Cardiac muscle cell (in vitro differentiated cells and primary cell): ENCODE measurements around the gene CYP2F1. TPM values are rescaled to one million over a fixed set of nuclear protein-coding genes. Genes with fewer than 3 reads are reported as not detected.

Experiments
- DNase-seq, 2 donors: peaks; one replicate each; pipeline versions ENCODE4 v3.0.0 to v3.0.0-alpha.2; 2010 to 2017; ENCODE audit warnings: low read depth in 1 of 2, low spot score in 1 of 2
- H3K27ac ChIP-seq: fragments of 200-600 bp; sonication (generic); 2 replicates; pipeline ENCODE4 v1.5.1; 2016
- H3K27me3 ChIP-seq: fragments of 200-600 bp; sonication (generic); 2 replicates; pipeline ENCODE4 v1.6.0; 2016; ENCODE audit warnings: control low read depth
- H3K36me3 ChIP-seq: fragments of 200-600 bp; sonication (generic); 2 replicates; pipeline ENCODE4 v1.5.1; 2016; ENCODE audit warnings: control low read depth
- H3K4me1 ChIP-seq: fragments of 200-600 bp; sonication (generic); 2 replicates; pipeline ENCODE4 v1.8.1; 2017; ENCODE audit warnings: low read depth, mild to moderate bottlenecking, mixed run types
- H3K4me3 ChIP-seq: fragments of 200-600 bp; sonication (generic); 2 replicates; pipeline ENCODE4 v1.5.1; 2016; ENCODE audit warnings: mild to moderate bottlenecking
- H3K9me3 ChIP-seq: fragments of 200-600 bp; sonication (generic); 2 replicates; pipeline ENCODE4 v1.5.1; 2017; ENCODE audit warnings: low read depth, mild to moderate bottlenecking, control low read depth
- polyA plus RNA-seq: library from polyadenylated mRNA; unstranded; fragments of >200 nt; fragmentation: Nextera tagmentation; extraction: Ambion mirVana; gene quantifications from 2 replicates; pipeline ENCODE4 v1.2.1, GENCODE V29; 2016
- total RNA-seq: library from RNA; depleted of rRNA; stranded (reverse); fragments of >200 nt; gene quantifications from 2 replicates; pipeline ENCODE4 v1.2.3, GENCODE V29; 2016
- TF ChIP-seq, protein P1 (sequence below): IDR thresholded peaks from 2 replicates; pipeline ENCODE4 v1.5.1; 2012; ENCODE audit warnings: low read depth, mild to moderate bottlenecking, low read length

CYP2F1 gene
- total RNA-seq (not detected in 2 replicates), polyA plus RNA-seq (not detected in 2 replicates)

DNA sequence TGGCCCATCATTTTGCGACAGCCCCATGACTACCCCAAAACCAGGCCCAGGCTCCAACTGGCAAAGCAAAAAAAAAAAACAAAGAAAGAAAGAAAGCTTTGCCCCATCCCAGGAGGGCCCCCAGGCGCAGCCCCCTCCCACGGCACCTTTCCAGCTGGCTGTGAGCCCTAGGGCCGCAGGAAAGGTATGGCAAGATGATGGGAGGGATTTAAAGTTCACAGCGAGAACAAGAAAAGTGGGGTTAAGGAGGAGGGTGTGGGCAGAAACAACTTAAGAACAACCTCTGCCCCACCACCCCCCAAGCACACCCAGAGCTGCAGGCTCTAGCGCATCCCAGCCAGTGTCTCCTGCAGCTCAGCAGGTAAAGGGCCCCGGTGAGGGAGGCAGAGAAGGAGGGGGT, at the start of gene CYP2F1:
TSS of gene CYP2F1 (plus strand) at position 301 of the 400 bp plus-strand sequence. CDS start 1,757 bp downstream, outside the sequence.
- H3K36me3 ChIP-seq = no peaks in the 10 kb centered on the region
- no peaks in the 10 kb centered on the region for H3K4me1 ChIP-seq
- no peak within 1 kb of the TSS for H3K4me3 ChIP-seq
- TF ChIP-seq, protein P1, sequence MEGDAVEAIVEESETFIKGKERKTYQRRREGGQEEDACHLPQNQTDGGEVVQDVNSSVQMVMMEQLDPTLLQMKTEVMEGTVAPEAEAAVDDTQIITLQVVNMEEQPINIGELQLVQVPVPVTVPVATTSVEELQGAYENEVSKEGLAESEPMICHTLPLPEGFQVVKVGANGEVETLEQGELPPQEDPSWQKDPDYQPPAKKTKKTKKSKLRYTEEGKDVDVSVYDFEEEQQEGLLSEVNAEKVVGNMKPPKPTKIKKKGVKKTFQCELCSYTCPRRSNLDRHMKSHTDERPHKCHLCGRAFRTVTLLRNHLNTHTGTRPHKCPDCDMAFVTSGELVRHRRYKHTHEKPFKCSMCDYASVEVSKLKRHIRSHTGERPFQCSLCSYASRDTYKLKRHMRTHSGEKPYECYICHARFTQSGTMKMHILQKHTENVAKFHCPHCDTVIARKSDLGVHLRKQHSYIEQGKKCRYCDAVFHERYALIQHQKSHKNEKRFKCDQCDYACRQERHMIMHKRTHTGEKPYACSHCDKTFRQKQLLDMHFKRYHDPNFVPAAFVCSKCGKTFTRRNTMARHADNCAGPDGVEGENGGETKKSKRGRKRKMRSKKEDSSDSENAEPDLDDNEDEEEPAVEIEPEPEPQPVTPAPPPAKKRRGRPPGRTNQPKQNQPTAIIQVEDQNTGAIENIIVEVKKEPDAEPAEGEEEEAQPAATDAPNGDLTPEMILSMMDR = no peak
- H3K9me3 ChIP-seq = no peaks in the 10 kb centered on the region
- H3K27me3 ChIP-seq = no peaks in the 10 kb centered on the region
- DNase-seq = no peak
- H3K27ac ChIP-seq = no peak within 1 kb of the TSS

DNA sequence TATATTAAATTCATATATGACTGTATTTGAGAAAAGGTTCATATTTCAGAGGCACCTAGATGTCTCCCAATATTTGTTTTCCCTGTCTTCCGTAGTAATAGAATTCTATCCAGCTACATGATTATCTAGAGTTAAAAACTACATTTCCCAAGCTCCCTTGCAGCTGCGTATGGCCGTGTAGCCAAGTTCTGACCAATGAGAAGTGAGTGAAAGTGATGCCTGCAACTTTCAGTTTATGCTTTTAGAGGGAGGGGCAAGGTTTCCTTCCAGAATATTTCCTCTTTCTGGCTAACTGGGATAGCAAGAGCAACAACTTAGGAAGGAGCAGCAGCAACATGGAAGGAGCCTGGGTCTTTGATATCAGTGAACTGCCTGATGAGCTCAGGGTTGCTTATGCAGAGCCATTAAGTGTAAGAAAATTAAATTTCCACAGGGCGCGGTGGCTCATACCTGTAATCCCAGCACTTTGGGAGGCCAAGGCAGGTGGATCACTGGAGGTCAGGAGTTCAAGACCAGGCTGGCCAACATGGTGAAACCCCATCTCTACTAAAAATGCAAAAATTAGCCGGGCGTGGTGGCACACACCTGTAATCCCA, 49.2 kb upstream of the CYP2F1 start:
- Histone ChIP-seq H3K27ac (no peak overlapping the region), H3K4me3 (no peak overlapping the region), H3K36me3 (no peaks in the 10 kb centered on the region), H3K27me3 (no peaks in the 10 kb centered on the region), H3K4me1 (no peaks in the 10 kb centered on the region), H3K9me3 (no peaks in the 10 kb centered on the region)
- TF ChIP-seq, protein P1 = no peak
- peak; percentile 14 to 54 for DNase-seq

DNA sequence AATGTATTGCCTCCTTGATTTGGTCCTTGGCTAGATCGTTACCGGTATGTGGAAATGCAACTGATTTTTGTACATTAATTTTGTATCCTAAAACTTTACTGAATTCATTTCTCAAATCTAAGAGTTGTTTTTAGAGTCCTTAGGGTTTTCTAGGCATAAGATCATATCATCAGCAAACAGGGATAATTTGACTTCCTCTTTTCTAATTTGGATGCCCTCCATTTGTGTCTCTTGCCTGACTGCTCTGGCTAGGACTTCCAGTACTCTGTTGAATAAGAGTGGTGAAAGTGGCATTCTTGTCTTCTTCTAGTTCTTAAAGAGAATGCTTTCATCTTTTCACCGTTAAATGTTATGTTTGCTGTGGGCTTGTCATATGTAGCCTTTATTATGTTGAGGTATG, 37.9 kb upstream of the CYP2F1 start:
- no peak for DNase-seq
- no peaks in the 10 kb centered on the region for H3K27me3 ChIP-seq

GRCh38 chr19:41083516-41083915, 30.7 kb upstream of the CYP2F1 start:
- no peak for DNase-seq
- Histone ChIP-seq H3K4me3 (no peak overlapping the region), H3K27ac (no peak overlapping the region), H3K4me1 (no peaks in the 10 kb centered on the region), H3K9me3 (no peaks in the 10 kb centered on the region), H3K27me3 (peaks cover 14% of the 10 kb centered on the region), H3K36me3 (no peaks in the 10 kb centered on the region)
- TF ChIP-seq, protein P1 = no peak

More for the DNA sequence above, 37.9 kb upstream of the CYP2F1 start:
- Histone ChIP-seq H3K27ac (no peak overlapping the region), H3K4me1 (no peaks in the 10 kb centered on the region), H3K4me3 (no peak overlapping the region), H3K9me3 (no peaks in the 10 kb centered on the region), H3K36me3 (no peaks in the 10 kb centered on the region)
- TF ChIP-seq, protein P1 = no peak

DNA sequence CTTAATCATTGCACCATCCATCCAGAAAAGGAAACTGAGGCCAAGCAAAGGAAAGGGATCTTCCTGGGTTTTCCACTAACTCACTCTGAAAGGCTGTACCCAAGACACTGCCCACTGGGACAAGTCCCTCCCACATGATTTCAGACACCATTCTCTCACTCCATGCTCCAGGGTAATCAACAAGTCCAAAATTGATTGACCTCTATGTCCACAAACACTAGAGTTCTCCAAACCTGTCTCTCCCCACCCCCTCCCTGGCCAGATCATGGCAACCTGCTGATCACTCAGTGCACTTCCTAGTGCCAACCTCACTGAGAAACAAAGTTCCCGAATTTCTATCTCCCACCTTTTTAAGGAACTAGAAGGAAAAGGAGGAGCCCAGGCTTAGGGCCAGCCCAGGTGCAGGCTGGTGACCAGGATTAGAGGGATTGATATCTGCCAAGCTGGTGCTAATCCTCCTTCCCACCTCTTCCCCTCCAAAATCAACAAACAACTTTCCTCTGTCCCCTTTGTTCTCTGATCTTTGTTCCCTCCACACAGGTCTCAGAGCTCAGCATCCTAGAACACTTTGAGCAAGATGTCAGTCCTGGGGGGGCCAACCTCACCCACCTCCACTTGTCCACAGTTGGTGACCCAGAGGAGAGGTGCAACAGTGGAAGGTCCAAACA, 28.4 kb upstream of the CYP2F1 start:
- peaks cover 38% of the 10 kb centered on the region for H3K27me3 ChIP-seq
- no peaks in the 10 kb centered on the region for H3K36me3 ChIP-seq
- no peak overlapping the region for H3K4me3 ChIP-seq
- H3K27ac ChIP-seq = no peak overlapping the region
- no peak for DNase-seq
- TF ChIP-seq, protein P1 = no peak
- no peaks in the 10 kb centered on the region for H3K4me1 ChIP-seq
- no peaks in the 10 kb centered on the region for H3K9me3 ChIP-seq
